ENCODE measurements around the gene SLC13A2.

SLC13A2 gene

DNA sequence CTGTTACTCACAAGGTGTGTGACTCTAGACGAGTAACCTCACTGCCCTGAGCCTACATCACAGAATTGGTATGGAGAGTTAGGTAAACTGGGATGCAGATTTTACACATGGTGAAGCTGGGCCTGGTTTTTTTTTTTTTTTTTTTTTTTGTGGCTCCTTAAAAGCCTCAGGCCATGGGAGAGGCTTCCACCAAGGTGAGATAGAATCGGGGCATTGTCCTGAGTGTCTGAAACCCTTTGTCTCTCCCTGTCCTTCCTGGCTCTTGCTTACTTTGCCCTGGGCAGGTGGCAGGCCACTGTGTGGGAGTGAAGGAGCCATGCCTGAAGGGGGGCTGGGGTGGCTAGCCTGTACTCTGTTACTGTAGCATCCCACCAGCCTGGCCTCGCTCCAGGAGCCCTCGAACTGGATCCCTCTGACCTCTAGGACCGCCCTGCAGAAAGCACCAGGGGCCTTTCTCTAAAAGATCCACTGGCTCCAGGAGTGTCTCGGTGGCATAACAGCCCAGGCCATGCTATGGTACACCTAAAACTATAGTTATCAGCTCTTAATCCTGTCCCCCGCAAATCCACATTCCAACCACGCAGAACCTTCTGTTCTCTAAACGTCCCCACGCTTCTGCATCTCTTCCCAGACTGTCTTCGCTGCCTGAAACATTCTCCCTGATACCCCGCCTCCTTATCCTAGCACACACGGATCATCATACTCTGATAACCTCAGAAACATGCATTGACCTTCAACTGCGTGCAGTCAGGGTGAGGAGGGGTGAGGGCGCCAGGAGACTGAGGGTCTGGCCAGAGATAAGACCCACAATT is 1.7 kb upstream of the SLC13A2 start:
- DNase-seq: no peak

DNA sequence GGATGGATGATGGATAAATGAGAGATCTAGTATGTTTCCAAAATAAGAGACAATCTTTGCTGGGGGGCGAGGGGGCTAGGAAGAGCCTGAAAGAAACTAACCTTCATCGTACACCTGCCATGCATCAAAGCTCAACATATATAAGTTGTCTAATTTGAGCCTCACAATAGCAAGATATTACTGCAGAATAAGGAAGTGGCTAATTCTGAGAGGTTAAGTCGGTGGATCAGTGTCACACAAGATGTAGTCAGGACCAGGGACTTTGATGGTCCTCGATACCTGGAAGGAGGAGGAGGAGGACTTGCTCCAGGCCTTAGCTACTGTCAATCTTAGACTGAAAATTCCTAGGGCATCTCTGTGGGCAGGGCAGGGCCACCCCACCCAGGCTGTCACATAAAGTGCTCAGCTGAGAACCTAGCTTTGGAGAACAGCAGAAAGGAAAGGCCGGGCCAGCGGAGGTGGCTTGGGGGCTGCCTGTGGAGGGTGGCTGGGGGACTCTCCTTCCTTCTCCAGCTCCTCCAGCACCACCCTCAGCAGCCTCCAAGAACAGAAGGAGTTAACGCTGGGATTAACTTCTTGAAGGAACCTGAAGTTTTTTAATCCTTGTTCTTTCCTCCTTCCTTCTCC is 460 bp upstream of the SLC13A2 start:
- no peak for DNase-seq

DNA sequence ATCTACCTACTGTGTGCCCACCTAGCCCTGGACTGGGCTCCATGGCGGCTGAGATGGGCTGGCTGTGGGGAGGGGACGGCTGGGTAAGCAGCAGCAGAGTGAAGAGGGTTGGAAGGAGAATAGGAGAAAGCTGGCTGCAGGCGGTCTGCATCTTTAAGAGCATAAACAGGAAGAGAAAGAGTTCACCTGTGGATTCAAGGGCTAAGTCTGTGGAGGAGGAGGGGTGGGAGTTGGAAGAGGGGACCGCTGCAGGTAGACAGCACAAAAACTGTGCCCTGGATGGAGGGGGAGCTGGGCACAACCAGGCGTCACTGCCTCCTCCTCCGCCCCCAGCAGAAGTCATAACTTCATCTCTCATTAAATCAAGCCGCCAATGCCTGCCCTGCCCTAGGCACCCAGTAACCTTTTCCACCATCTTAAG is 677 bp downstream of the SLC13A2 start:
- no peak for DNase-seq

DNA sequence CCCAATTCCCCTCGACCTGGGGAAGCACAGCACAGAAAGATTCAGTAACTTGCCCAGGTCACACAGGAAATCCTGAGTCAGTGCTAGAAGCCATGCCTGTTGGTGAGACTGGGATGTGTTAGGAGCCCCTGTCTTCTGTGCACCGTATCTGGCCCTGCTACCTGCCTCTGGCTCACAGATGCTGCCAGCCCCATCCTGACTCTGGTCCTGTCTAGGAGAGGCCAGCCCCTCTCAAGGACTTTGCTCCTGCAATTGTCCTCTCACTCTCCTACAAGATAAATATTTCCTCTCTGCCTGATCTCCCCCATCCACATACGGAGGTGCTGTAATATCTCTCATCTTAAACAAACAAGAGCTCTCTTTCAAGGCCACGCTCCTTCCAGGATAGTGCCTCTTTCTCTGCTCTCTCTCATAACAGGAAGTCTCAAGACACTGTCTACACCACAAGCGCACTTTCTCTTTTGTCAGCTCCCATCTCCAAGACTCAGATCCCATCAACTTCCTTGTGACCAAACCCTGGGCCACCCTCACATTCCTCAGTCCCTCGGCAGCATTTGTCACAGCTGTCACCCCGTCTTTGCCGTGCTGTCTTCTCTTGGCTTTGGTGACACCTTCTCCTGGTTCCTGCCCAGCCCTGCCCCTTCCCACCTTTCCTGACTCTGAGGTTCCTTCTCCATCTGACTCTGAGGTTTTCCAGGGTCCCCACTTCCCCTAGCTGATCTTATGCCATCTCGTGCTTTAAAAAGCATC is 1.9 kb downstream of the SLC13A2 start:
- no peak for DNase-seq

DNA sequence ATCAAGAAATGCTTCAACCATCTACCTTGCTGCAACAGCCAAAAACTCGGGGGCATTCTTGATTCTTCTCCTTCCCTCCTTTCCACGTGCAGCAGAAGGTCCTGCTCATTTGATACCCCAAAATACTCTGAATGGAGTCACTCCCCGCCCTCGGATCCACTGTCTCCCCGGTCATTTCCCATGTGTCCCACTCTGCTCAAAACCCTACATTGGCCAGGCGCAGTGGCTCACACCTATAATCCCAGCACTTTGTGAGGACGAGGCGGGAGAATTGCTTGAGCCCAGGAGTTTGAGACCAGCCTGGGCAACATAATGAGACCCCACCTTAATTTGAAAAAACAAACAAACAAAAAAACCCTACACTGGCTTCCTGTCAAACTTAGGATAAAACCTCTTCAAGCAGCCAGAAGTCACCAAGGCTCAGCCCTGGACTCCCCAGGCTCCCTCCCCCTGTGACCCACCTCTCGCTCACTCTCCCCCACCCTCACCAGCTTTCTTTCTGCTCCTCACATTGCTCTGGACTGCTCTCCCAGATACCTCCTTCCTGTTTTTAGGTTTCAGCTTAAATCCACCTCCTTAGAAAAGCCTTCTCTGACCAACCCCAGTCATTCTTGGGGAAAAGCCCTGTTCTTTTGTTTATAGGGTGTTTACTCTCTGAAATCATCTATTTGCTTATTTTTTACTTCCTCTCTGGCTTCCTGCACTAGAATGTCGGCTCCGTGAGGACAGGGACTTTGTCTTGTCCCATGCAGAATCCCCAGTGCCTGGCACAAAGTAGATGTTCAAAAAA is 2.8 kb downstream of the SLC13A2 start:
- DNase-seq: no peak

DNA sequence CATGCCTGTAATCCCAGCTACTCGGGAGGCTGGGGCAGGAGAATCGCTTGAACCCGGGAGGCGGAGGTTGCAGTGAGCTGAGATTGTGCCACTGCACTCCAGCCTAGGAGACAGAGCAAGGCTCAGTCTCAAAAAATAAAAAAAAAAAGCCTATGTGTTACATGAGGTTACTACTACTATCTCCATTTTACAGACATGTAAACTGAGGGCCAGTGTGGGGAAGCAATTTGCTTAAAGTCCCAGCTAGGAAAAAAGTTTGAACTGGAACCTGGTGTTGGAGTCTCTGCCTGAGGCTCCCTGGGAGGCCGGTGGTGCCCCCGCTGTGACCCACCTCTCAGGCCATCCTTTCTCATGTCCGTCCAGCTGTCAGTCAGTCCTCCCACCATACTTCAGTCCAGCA is 4.5 kb downstream of the SLC13A2 start:
- no peak for DNase-seq

DNA sequence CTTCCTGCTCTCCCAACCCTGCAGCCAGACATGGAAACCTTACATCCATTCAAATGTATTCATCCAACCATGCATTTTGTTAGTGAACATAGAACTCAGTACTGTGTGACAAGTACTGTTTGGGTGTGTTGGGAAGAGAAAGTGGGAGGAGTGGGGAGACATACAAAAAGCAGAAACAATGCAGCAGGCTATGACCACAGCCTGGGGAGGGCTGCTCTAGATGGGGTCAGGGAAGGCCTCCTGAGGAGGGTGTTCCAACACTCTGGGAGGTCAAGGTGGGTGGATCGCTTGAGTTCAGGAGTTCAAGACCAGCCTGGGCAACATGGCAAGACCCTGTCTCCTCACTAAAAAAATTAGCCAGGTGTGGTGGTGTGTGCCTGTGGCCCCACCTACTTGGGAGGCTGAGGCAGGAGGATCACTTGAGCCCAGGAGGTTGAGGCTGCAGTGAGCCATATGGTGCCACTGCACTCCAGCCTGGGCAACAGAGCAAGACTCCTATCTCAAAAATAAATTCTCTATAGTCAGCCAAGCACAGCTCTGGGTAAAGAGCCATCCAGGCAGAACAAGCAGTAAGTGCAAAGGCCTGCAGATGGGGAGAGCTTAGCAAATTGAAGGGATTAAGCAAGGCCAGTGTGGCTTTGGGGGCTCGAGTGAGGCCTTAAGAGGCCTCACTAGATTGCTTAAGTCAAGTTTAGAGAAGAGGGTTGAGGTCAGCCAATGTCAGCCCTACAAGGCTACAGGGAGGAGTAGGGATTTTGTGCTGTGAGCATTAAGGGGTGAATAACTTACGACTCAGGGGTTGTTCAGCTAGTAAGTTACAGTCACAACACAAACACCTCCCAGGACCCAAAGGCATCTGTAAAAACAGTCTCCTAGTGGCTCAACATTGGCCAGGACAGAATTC is 5.5 kb downstream of the SLC13A2 start:
- DNase-seq: no peak

DNA sequence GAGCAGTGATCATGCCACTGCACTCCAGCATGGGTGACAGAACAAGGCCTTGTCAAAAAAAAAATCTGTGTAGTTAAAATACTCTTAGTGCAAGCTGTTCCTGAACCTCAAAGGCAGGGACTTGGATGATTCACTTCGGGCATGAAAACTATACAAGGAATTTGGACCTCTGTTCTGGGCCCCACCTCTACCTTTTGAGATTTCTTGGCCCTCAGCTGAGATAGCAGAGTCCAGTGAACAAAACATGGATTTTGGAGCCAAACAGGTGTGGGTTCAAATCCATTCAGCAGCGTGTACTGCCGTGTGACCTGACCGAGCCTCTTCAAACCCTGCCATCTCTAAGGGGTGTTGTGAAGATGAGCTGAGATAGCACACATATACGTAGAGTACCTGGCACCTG is 6.8 kb downstream of the SLC13A2 start:
- DNase-seq: no peak

DNA sequence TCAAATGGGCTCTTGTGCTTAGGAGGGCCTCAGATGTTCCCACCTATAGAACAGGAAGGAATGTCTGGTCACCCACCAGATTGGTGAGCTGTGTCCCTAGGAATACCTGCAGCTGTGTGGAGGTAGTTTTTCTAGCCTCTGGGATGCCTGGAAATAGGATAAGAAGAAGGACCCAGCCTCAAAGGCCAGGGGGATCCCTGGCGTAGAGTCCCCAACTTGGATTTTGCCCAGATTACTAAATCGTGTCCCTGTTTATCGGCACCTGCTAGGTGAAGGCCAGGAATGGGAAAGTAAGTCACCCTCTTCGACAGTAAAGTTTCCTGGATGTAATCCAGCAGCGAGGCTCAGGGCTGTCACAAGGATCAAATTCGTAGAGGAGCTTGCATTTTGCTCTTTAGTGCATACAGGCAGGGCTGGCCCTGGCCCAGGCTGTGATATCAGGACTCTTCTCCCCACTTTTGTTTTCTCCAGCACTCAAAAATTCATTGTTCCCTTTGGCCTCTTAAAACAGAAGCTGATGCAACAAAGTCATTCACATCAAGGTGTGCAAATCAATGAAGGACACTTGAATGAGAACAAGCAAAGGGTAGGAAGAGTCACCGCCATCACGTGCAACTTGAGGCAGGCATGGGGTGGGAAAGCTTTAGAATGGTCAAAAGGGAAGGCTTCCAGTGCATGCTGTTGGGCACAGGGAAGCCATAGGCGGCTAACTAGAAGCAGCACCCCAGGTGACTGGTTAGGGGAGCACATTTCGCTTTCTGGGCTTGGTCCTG is 7.5 kb downstream of the SLC13A2 start:
- no peak for DNase-seq

DNA sequence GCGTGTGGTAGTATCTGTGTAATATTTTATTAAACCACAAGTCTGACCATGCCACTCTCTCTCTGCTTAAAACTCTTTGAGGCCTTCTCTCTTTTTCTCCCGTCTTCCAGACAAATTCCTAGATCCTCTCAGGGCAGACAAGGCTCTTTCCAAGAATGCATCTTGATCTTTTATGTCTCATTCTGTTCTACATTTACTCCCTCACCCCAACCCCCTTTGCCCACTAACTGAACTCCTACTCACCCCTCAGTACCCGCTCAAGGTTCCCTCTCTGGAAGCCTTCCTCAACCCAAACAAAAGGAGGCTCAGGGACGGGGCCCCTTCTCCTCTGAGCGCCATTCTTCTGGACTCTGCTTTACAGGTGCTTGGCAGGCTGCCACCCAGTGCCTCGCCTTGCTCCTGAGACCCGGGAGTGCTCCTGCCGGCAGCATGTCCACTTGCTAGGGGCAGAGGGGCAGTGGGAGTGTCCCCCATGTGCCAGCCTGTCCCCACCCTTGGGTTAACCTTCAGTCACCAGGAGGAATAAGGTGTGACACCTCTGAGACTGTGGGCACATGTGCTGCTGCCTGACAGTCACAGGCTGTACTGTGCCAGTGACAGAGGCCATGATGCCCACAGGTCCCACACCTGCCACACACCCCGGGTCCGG is 9.2 kb downstream of the SLC13A2 start:
- no peak for DNase-seq

DNA sequence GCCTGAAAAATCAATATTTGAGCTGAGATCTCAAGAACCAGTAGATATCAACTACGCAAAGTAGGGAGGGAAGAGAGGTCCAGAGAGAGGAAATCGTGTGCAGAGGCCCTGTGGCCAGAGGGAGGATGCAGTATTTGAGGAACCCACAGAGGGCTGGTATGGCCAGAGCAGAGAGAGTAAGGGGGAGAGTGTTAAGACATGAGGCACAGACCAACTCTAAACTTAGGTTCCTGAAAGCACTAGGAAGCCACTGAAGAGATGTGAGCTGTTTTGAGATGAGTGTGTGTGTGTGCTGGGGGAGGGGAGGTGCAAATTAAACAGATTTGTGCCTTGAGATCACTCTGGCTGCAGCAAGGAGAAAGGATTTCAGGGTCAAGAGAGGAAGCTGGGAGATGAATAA is 10.9 kb downstream of the SLC13A2 start:
- peak; percentile 74 for DNase-seq

DNA sequence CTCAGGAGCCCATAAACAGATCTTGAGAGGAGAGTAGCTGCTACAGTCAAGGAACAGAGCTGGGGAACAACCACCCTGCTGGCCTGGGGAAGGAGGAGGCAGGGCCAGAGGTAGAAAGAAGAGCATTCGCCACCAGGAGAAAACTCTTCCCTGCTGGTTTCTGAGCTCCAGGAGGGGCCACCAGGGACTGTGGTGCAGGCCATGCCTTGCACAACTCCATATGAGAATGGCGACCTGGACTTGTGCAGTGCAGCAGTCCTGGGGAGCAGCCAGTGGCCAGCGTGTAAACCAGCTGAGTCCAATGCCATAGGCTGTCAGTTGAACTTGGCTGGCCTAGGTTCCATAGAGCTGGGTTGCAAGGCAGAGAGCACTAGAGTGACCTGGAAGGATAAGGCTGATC is 11.6 kb downstream of the SLC13A2 start:
- no peak for DNase-seq

DNA sequence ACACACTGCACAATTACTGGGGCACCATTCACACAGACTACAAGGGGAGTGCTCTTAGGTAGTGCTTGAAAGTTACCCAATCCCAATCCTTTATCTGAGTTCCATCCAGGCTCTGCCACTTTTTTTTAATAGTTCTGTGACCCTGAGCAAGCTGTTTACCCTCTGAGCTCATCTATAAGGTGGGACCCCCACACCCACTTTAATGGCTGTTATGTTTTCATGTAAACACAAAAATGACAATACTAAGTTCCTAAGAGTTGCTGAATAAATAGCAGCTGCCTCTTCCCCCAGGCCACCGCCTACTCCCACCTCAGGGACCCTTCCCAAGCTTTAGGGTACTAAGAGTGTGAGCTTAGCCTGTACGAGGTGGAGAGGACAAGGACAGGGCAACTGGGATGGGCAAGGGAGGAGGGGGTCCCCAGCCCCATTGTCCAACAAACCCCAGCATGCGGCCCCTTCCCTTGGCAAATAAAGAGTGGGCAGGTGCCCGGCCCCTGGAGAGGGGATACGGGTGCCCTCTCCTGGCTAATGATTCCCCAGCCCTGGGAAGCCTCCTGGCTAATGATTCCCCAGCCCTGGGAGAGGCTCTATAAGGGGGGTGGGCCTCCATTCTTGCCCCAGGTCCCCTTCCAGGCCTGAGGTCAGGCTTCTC is 14.6 kb downstream of the SLC13A2 start:
- no peak for DNase-seq

DNA sequence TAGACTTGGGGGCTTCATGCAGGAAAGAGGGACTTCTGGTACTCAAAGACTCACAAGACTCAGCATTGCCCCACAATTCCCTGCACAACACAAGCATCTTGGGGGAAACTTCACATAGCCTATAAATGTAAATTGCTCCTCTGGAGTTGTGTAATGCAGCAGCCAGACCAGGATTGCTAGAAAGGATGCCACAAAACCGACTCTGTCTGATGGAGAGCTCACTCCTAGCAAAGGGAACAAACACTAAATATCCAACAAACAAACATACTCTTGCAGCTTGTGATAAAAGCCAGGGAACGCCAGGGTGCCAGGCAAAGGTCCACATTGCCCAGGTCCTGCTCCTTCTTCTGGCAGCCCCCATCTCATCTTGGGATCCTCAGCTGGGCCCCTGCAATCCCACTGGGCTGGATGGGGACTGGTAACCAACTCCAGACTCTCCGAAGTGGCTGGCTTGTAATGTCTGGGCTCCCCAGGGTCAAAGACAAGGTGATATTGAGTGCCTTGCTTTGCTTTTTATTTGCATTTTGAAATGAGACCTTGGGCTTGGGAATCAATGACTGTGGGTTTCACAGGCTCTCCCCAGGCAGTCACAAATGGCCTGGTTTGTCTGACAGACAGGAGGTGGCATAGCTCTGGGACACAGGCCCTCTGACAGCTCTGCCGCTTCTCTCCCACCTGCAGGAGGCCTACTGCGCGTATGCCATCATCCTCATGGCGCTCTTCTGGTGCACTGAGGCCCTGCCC is 15.3 kb downstream of the SLC13A2 start:
- DNase-seq: no peak

DNA sequence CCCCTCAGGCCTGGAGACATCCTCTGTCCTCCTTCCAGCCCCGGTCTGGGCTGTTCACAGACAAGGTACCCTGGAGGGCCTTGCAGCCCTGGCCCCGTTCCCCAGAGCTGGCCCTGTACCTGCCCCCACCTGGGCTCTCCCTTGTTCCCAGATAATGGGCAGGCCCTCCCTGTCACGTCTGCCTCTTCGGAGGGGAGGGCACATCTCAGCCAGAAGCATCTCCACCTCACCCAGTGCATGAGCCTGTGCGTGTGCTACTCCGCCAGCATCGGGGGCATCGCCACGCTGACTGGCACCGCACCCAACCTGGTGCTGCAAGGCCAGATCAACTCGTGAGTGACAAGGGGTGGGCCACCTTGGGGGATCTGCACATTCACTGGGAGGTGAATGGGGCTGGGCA is 17.8 kb downstream of the SLC13A2 start:
- DNase-seq: no peak

DNA sequence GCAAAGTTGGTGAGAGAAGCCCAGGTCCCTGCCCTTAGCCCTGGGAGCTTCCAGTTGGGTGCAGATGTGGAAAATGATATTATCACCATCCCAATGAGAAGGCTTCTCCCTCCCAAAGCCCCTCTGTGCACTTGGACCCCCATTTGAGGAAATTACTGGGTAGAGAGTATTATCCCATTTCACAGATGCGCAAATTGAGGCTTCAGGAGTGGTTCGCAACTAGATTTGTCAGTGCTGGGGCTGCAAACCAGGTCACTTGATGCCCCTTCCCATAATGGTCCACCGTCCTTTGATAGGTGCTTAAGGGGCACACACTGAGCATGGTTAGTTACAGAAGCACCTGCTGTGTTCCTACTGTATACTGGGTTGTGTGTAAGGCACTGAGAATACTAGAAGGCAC is 18.4 kb downstream of the SLC13A2 start:
- no peak for DNase-seq

DNA sequence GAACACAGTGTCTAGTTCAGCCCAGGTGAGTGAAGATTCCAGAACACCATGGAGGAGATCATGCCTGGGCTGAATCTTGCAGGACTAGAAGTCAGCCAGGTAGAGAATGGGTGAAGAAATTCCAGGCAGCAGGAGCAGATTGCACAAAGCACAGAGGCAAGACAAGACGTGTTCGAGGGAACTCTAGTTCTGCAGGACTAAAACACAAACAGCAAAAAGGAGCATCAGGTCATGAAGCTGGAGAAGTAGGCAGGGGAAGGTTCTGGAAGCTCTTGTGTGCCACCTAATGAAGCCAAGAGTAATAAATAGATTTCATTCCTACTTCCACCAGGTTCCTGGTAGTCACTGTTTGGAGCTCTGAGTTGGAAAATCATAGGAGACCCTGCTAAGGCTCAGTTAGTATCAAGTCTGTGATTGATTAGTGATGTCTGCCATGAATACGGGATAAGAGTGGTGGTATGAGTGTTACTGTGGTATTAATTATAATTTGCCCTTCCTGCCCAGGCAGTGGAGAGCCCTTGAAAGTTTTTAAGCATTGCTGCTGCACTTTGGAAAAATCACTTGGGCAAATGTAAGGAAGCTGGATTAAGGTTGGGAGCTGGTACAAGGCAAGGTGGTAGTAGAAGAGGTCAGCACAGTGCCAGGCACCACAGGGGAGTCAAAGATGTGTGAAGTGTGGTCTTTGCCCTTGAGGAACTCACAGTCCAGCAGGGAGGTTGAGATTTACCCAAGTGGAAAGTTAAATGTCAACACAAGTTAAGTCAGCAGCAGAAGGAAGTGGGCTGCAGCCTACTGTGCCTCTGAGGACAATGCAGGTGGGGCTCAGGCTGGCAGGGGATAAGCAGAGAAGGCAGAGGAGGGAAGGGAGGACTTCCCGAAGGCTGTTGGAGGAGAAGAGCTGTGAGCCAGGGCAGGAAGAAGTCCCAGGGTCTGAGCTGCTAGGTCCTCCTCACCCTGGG is 19.2 kb downstream of the SLC13A2 start:
- no peak for DNase-seq

DNA sequence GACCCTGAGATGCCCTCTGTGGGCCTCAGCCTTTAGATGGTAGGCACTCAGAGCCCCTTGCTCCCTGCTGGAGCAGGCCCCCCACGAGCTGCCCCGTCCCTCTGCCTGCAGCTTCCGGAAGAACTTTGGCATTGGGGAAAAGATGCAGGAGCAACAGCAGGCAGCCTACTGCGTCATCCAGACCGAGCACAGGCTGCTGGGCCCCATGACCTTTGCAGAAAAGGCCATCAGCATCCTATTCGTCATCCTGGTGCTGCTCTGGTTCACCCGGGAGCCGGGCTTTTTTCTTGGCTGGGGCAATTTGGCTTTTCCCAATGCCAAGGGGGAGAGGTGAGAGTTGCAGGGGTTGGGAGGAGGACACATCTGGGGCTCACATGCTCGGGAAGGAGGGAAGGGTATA is 20.0 kb downstream of the SLC13A2 start:
- DNase-seq: no peak

Measured in activated CD4-positive, alpha-beta T cell treated with anti-CD3 and anti-CD28 coated beads, Interleukin-2, amount 50 U/mL, for 16 hours (primary cell).